Body of pancreas (tissue), 4 donors: ENCODE measurements around the gene NCBP2. TPM values are rescaled to one million over a fixed set of nuclear protein-coding genes. Genes with fewer than 3 reads are reported as not detected.

Experiments used
- ATAC-seq: fragments of 150-250 bp; one replicate; pipeline ENCODE4 v1.9.1; 2016
- DNase-seq, 4 donors: peaks; one replicate each; pipeline ENCODE4 v3.0.0-alpha.2; 2019
- H3K27ac ChIP-seq, 4 donors: fragments of 200-600 bp; sonication (generic); 1 replicate in 3 of 4; 2 replicates in 1 of 4; pipeline versions ENCODE4 v1.5.1 to v1.6.1; 2016 to 2019; ENCODE audit warnings: mild to moderate bottlenecking in 1 of 4, mixed read lengths in 1 of 4, moderate library complexity in 1 of 4
- H3K27me3 ChIP-seq, 2 donors: fragments of 200-600 bp; sonication (generic); one replicate each; pipeline ENCODE4 v1.6.0; 2016; ENCODE audit warnings: mild to moderate bottlenecking in 1 of 2
- H3K36me3 ChIP-seq, 2 donors: fragments of 200-600 bp; sonication (generic); replicated peaks in 1 of 2; 2 replicates each; pipeline ENCODE4 v1.5.1; 2016; ENCODE audit warnings: low read depth in 2 of 2; ENCODE audit not compliant: insufficient read depth in 1 of 2
- H3K4me1 ChIP-seq: fragments of 200-600 bp; sonication (generic); one replicate; pipeline ENCODE4 v1.6.0; 2016
- H3K4me3 ChIP-seq, 2 donors: fragments of 200-600 bp; sonication (generic); 1 replicate in 1 of 2; 2 replicates in 1 of 2; pipeline ENCODE4 v1.5.1; 2016 to 2019
- H3K9me3 ChIP-seq, 3 donors: fragments of 200-600 bp; sonication (generic); 1 replicate in 2 of 3; 2 replicates in 1 of 3; pipeline ENCODE4 v1.5.1; 2016
- POLR2A ChIP-seq, 3 donors: fragments of 450-650 bp; IDR thresholded peaks; one replicate each; pipeline ENCODE4 v1.6.1; 2016; ENCODE audit warnings: antibody characterized with exemption in 3 of 3, mild to moderate bottlenecking in 2 of 3
- WGBS, 2 donors: methylation state at CpG; one replicate each; pipeline ENCODE4 v1.1.5; 2017; 5-methylcytosine and 5-hydroxymethylcytosine counted together
- intact Hi-C: fragments of 100-400 bp; cut with DNase I; formaldehyde crosslinking; loops from one replicate; pipeline ENCODE4 v1.15.1; 2023
- total RNA-seq, 2 donors: library from RNA; depleted of rRNA; stranded (reverse); fragments of >200 nt; gene quantifications; one replicate each; pipeline ENCODE4 v1.1.0, GENCODE V29; 2016
- TF ChIP-seq, protein P1 (sequence below), 7 experiments: fragments of 450-650 bp in 4 of 7; fragments of 200-600 bp in 3 of 7; sonication (generic) in 3 of 7; IDR thresholded peaks; one replicate each; pipeline ENCODE4 v1.5.1; 2016 to 2019; ENCODE audit warnings: antibody characterized with exemption in 7 of 7

The NCBP2 gene
- total RNA-seq, 2 donors from 2014 or later: 6.9 to 19.5 TPM

DNA sequence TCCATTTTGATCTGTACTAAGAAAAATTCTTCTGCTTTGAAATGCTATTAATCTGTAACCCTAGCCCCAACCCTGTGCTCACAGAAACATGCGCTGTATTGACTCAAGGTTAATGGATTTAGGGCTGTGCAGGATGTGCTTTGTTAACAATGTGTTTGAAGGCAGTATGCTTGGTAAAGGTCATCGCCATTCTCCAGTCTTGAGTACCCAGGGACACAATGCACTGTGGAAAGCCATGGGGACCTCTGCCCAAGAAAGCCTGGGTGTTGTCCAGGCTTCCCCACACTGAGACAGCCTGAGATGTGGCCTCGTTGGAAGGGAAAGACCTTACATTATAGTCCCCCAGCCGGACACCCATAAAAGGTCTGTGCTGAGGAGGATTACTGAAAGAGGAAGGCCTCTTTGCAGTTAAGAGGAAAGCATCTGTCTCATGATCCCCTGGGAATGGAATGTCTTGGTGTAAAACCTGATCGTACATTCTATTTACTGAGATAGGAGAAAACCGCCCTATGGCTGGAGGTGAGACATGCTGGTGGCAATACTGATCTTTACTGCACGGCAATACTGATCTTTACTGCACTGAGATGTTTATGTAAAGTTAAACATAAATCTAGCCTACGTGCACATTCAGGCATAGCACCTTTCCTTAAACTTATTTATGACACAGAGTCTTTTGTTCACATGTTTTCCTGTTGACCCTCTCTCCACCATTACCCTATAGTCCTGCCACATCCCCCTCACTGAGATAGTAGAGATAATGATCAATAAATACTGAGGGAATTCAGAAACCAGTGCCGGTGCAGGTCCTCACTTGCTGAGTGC, 20.0 kb upstream of the NCBP2 start:
- Histone ChIP-seq H3K27ac (no peak overlapping the region), H3K36me3 (no peaks in the 10 kb centered on the region), H3K27me3 (no peaks in the 10 kb centered on the region), H3K4me1 (peaks cover under 1% of the 10 kb centered on the region), H3K9me3 (no peaks in the 10 kb centered on the region), H3K4me3 (no peak overlapping the region)
- no peak for TF ChIP-seq POLR2A (IDR thresholded peaks at IDR 0.05)
- TF ChIP-seq, protein P1, sequence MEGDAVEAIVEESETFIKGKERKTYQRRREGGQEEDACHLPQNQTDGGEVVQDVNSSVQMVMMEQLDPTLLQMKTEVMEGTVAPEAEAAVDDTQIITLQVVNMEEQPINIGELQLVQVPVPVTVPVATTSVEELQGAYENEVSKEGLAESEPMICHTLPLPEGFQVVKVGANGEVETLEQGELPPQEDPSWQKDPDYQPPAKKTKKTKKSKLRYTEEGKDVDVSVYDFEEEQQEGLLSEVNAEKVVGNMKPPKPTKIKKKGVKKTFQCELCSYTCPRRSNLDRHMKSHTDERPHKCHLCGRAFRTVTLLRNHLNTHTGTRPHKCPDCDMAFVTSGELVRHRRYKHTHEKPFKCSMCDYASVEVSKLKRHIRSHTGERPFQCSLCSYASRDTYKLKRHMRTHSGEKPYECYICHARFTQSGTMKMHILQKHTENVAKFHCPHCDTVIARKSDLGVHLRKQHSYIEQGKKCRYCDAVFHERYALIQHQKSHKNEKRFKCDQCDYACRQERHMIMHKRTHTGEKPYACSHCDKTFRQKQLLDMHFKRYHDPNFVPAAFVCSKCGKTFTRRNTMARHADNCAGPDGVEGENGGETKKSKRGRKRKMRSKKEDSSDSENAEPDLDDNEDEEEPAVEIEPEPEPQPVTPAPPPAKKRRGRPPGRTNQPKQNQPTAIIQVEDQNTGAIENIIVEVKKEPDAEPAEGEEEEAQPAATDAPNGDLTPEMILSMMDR (IDR thresholded peaks at IDR 0.05): no peak
- intact Hi-C loops: no loop called here
- DNase-seq (no peak), ATAC-seq (no peak)
- 76 to 78% methylated on average over 9 of the region's 9 CpGs for WGBS, 2 donors

DNA sequence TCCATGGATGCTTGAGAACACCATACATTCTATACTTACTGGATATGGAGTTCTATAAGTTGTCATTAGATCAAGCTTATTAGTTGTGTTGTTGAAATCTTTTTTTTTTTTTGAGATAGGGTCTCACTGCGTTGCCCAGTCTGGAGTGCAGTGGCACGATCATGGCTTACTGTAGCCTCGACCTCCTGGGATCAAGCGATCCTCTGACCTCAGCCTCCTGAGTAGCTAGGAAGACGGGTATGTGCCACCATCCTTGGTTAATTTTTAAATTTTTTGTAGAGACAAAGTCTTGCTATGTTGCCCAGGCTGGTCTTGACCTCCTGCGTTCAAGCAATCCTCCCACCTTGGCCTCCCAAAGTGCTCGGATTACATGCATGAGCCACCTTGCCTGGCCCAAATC, 12.5 kb upstream of the NCBP2 start:
- Histone ChIP-seq H3K4me1 (no peaks in the 10 kb centered on the region), H3K27ac (no peak overlapping the region), H3K27me3 (no peaks in the 10 kb centered on the region), H3K4me3 (no peak overlapping the region), H3K36me3 (no peaks in the 10 kb centered on the region), H3K9me3 (no peaks in the 10 kb centered on the region)
- no peak for DNase-seq
- no peak for ATAC-seq
- TF ChIP-seq, protein P1 (IDR thresholded peaks at IDR 0.05): no peak
- no peak for TF ChIP-seq POLR2A (IDR thresholded peaks at IDR 0.05)
- WGBS, 2 donors: 80 to 88% methylated on average over 7 of the region's 7 CpGs
- intact Hi-C loops: no loop called here

DNA sequence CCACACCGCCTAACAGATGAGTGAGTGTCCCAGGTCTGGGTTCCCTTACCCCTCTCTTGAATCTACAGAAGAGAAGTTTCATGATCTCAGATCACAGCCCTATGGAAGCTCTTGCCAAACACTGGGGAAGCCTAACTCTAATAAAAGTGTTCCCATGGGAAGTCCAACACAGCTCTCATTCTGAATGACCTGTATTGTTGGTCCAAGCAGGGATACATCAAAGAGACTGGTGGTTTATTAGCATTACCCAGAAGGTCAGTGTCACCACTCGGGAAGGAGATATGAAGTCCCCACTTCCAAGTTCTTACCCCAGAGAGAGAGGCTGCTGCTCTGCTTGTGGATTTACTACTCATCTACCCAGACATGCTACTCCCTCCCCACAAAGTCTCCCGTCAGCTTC, 9.0 kb upstream of the NCBP2 start:
- Histone ChIP-seq H3K27ac (no peak overlapping the region), H3K9me3 (no peaks in the 10 kb centered on the region), H3K4me1 (no peaks in the 10 kb centered on the region), H3K36me3 (no peaks in the 10 kb centered on the region), H3K27me3 (no peaks in the 10 kb centered on the region), H3K4me3 (no peak overlapping the region)
- 90% methylated on average over 2 to 3 of the region's 3 CpGs for WGBS, 2 donors
- TF ChIP-seq POLR2A (IDR thresholded peaks at IDR 0.05): no peak
- TF ChIP-seq, protein P1 (IDR thresholded peaks at IDR 0.05): no peak
- intact Hi-C loops: no loop called here
- ATAC-seq (no peak), DNase-seq (no peak)

DNA sequence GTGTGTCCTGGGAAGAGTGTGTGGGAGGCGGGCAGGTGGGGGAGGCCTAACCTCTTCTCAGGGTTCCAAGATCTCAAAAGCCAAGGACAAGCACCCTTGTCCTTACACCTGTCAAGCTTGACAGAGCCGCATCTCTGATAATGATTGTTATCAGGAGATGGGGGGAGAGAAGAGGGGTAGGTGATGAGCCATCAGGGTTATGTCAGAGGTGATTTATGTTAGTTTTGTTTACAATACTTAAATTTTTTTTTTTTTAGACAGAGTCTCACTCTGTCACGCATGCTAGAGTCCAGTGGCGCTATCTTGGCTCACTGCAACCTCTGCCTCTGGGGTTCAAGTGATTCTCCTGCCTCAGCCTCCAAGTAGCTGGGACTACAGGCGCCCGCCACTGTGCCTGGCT, 7.4 kb upstream of the NCBP2 start:
- Histone ChIP-seq H3K27me3 (no peaks in the 10 kb centered on the region), H3K27ac (no peak overlapping the region), H3K4me3 (no peak overlapping the region), H3K4me1 (peaks cover 1% of the 10 kb centered on the region), H3K9me3 (no peaks in the 10 kb centered on the region), H3K36me3 (no peaks in the 10 kb centered on the region)
- TF ChIP-seq, protein P1 (IDR thresholded peaks at IDR 0.05): no peak
- TF ChIP-seq POLR2A (IDR thresholded peaks at IDR 0.05): no peak
- no peak for DNase-seq
- no peak for ATAC-seq
- intact Hi-C loops: no loop called here
- WGBS, 2 donors: 92 to 96% methylated on average over 6 of the region's 6 CpGs

DNA sequence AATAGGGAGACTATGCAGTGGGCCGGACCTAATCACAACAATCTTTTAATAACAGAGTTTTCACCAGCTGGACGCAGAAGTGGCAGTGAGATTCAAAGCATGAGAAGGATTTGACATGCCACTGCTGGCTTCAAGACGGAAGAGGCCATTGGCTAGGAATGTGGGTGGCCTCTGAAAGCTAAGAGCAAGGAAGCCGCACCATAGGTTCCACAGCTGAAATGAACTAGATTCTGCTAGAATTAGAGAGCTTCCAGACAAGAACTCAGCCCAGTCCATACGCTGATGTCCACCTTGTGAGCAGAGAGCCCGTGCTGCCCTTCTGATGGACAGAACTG, 6.9 kb upstream of the NCBP2 start:
- H3K9me3 ChIP-seq: no peaks in the 10 kb centered on the region
- intact Hi-C loops: no loop called here
- DNase-seq: no peak
- H3K27me3 ChIP-seq: no peaks in the 10 kb centered on the region
- TF ChIP-seq POLR2A (IDR thresholded peaks at IDR 0.05): no peak
- TF ChIP-seq, protein P1 (IDR thresholded peaks at IDR 0.05): no peak
- H3K4me3 ChIP-seq: no peak overlapping the region
- WGBS, 2 donors: 84 to 86% methylated on average over 6 of the region's 6 CpGs
- no peaks in the 10 kb centered on the region for H3K36me3 ChIP-seq
- no peak for ATAC-seq
- H3K27ac ChIP-seq: no peak overlapping the region
- peaks cover 6% of the 10 kb centered on the region for H3K4me1 ChIP-seq
